ENCODE measurements around the gene ANKRD53.
A peak's percentile ranks its signal among the peaks of the same experiment; 100 is the strongest.

The ANKRD53 gene

DNA sequence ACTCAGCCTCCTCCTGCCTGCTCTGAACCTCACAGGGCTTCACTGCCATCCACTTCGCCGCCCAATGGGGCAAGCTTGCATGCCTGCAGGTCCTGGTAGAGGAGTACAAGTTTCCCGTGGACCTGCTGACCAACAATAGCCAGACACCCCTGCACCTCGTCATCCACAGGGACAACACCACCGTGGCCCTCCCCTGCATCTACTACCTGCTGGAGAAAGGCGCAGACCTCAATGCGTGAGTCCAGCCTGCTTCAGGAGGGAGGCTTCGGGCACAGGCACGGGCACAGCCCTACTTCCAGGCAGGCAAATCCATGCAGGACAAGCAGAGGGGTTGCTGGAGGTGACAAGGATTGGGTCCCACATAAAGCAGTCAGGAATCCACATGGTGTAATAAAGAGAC is 1.2 kb downstream of the ANKRD53 start:
- Histone ChIP-seq H2AFZ (ENCODE audit: low read depth, low read length) (no peak overlapping the region), H3K9ac (ENCODE audit: low read length) (no peak overlapping the region), H4K8ac (ENCODE audit: low read length) (no peak overlapping the region), H3K4me2 (ENCODE audit: low read length, poor library complexity, severe bottlenecking) (no peak overlapping the region), H3K4me1 (ENCODE audit: control insufficient read depth, insufficient read depth, low read depth, low read length) (peaks cover 12% of the 10 kb centered on the region), H3K36me3 (ENCODE audit: control insufficient read depth in 1 of 2, insufficient read depth in 2 of 2, low read depth in 1 of 2, low read length in 2 of 2) (peaks cover 5 to 20% of the 10 kb centered on the region in 2 experiments), H3K14ac (ENCODE audit: low read length in 2 of 2) (no peak overlapping the region), H3K9me3 (ENCODE audit: control insufficient read depth, low read length) (no peaks in the 10 kb centered on the region), H3K27ac (ENCODE audit: low read length, poor library complexity, severe bottlenecking) (no peak overlapping the region), H3K79me1 (replicated peaks; ENCODE audit: low read length, poor library complexity, severe bottlenecking) (no peaks in the 10 kb centered on the region), H3K4me3 (ENCODE audit: insufficient read depth in 1 of 2, low read depth in 1 of 2, low read length in 2 of 2) (no peak overlapping the region), H2BK5ac (ENCODE audit: low read depth, low read length, poor library complexity, severe bottlenecking) (no peak overlapping the region), H2BK15ac (ENCODE audit: low read depth, poor library complexity, severe bottlenecking) (no peak overlapping the region), H3K4ac (ENCODE audit: low read depth in 1 of 2, low read length in 2 of 2) (no peak overlapping the region), H3K23ac (ENCODE audit: low read length in 2 of 2) (peak overlapping the region in 1 of 2 experiments; percentile 34), H2AK5ac (ENCODE audit: low read length, severe bottlenecking) (no peak overlapping the region), H3K27me3 (ENCODE audit: control insufficient read depth in 1 of 2, insufficient read depth in 1 of 2, low read length in 2 of 2) (peaks cover 0 to 12% of the 10 kb centered on the region in 2 experiments), H3K18ac (ENCODE audit: low read depth in 1 of 2, low read length in 2 of 2) (no peak overlapping the region), H4K91ac (ENCODE audit: low read length) (no peak overlapping the region), H2BK12ac (ENCODE audit: low read length in 2 of 2) (peak overlapping the region in 1 of 2 experiments; percentile 25), H2BK120ac (ENCODE audit: low read depth, low read length) (no peak overlapping the region)
- no peak for DNase-seq
- WGBS, result 90% methylated on average over 9 of the region's 9 CpGs

DNA sequence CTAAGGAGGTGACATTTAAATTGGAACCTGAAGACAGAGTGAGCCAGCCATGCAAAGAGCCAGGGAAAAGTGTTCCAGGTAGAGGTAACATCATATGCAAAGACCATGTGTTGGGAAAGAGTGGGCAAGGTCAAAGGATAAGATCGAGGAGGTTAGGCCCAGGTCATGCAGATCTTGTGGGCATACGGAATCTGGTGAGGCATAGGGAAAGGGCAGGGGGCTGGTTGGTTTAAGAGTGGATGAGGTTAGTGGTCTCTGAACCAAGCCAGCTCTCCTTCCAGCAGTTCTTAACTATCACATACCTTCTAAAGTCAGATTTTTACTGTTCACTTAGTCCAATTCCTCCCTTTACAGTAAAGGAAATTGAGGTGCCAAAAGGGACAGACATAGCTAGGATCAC is 3.0 kb downstream of the ANKRD53 start:
- no peak overlapping the region for H4K8ac ChIP-seq (ENCODE audit: low read length)
- H3K9ac ChIP-seq (ENCODE audit: low read length), result no peak overlapping the region
- DNase-seq, result no peak
- no peaks in the 10 kb centered on the region for H3K9me3 ChIP-seq (ENCODE audit: control insufficient read depth, low read length)
- no peak overlapping the region for H3K23ac ChIP-seq (ENCODE audit: low read length in 2 of 2)
- no peaks in the 10 kb centered on the region for H3K27me3 ChIP-seq (ENCODE audit: control insufficient read depth in 1 of 2, insufficient read depth in 1 of 2, low read length in 2 of 2)
- H3K4me1 ChIP-seq (ENCODE audit: control insufficient read depth, insufficient read depth, low read depth, low read length), result peaks cover 16% of the 10 kb centered on the region
- no peak overlapping the region for H3K4me3 ChIP-seq (ENCODE audit: insufficient read depth in 1 of 2, low read depth in 1 of 2, low read length in 2 of 2)
- WGBS, result 84% methylated on average over 2 of the region's 2 CpGs
- no peak overlapping the region for H3K27ac ChIP-seq (ENCODE audit: low read length, poor library complexity, severe bottlenecking)
- H3K4me2 ChIP-seq (ENCODE audit: low read length, poor library complexity, severe bottlenecking), result no peak overlapping the region
- H3K4ac ChIP-seq (ENCODE audit: low read depth in 1 of 2, low read length in 2 of 2), result no peak overlapping the region
- no peak overlapping the region for H2BK15ac ChIP-seq (ENCODE audit: low read depth, poor library complexity, severe bottlenecking)
- H2BK120ac ChIP-seq (ENCODE audit: low read depth, low read length), result no peak overlapping the region
- H3K18ac ChIP-seq (ENCODE audit: low read depth in 1 of 2, low read length in 2 of 2), result no peak overlapping the region
- H4K91ac ChIP-seq (ENCODE audit: low read length), result no peak overlapping the region
- H2AK5ac ChIP-seq (ENCODE audit: low read length, severe bottlenecking), result no peak overlapping the region
- H3K79me1 ChIP-seq (replicated peaks; ENCODE audit: low read length, poor library complexity, severe bottlenecking), result peaks cover 2% of the 10 kb centered on the region
- no peak overlapping the region for H2BK12ac ChIP-seq (ENCODE audit: low read length in 2 of 2)
- H3K14ac ChIP-seq (ENCODE audit: low read length in 2 of 2), result no peak overlapping the region
- no peak overlapping the region for H2BK5ac ChIP-seq (ENCODE audit: low read depth, low read length, poor library complexity, severe bottlenecking)
- H2AFZ ChIP-seq (ENCODE audit: low read depth, low read length), result no peak overlapping the region
- peaks cover 16 to 36% of the 10 kb centered on the region in 2 experiments for H3K36me3 ChIP-seq (ENCODE audit: control insufficient read depth in 1 of 2, insufficient read depth in 2 of 2, low read depth in 1 of 2, low read length in 2 of 2)

DNA sequence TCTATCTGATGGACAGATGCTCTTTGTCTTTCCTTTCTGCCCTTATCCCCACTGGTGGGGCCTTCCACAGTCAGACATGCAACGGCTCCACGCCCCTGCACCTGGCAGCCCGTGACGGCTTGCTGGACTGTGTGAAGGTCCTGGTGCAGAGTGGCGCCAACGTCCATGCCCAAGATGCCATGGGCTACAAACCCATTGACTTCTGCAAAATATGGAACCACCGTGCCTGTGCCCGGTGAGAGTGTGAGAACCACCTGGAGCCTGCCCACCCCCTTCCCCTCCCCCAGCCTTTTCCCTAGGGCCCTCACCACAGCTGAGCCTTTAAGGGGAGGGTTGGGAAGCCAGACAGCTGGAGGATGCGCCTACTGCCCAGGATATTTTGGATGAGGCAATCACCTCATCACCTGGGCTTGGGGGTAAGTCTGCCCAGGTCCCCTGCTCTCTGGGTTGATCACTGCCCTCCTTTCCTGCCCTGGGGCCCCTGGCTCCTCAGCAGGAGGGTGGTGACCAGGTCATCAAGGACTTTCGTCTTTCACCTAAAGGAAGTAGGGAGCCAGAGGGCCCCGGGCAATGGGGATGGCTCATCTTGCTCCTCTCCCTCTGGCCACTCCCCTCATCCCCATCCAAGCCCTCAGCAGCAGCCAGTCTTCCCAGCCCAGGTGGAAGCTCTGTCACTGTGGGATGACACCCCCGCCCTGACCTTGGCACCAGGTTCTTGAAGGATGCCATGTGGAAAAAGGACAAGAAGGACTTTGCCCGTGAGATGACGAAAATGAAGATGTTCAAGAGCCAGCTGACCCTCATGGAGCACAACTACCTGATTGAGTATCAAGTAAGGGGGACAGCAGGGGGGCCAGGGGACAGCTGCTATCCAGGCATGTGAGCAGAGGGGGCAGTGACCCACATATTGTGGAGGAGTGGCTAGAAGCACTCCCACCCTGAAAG is 3.7 kb downstream of the ANKRD53 start:
- H4K91ac ChIP-seq (ENCODE audit: low read length), result no peak overlapping the region
- no peak overlapping the region for H2BK15ac ChIP-seq (ENCODE audit: low read depth, poor library complexity, severe bottlenecking)
- H3K14ac ChIP-seq (ENCODE audit: low read length in 2 of 2), result no peak overlapping the region
- H3K4ac ChIP-seq (ENCODE audit: low read depth in 1 of 2, low read length in 2 of 2), result no peak overlapping the region
- H2BK5ac ChIP-seq (ENCODE audit: low read depth, low read length, poor library complexity, severe bottlenecking), result no peak overlapping the region
- no peak overlapping the region for H2BK120ac ChIP-seq (ENCODE audit: low read depth, low read length)
- H3K79me1 ChIP-seq (replicated peaks; ENCODE audit: low read length, poor library complexity, severe bottlenecking), result peaks cover 5% of the 10 kb centered on the region
- no peak overlapping the region for H3K9ac ChIP-seq (ENCODE audit: low read length)
- H3K4me3 ChIP-seq (ENCODE audit: insufficient read depth in 1 of 2, low read depth in 1 of 2, low read length in 2 of 2), result no peak overlapping the region
- H3K9me3 ChIP-seq (ENCODE audit: control insufficient read depth, low read length), result no peaks in the 10 kb centered on the region
- H3K27ac ChIP-seq (ENCODE audit: low read length, poor library complexity, severe bottlenecking), result no peak overlapping the region
- no peak overlapping the region for H3K18ac ChIP-seq (ENCODE audit: low read depth in 1 of 2, low read length in 2 of 2)
- no peak overlapping the region for H2AFZ ChIP-seq (ENCODE audit: low read depth, low read length)
- DNase-seq, result no peak
- WGBS, result 88% methylated on average over 14 of the region's 14 CpGs
- peaks cover 16% of the 10 kb centered on the region for H3K4me1 ChIP-seq (ENCODE audit: control insufficient read depth, insufficient read depth, low read depth, low read length)
- no peak overlapping the region for H2AK5ac ChIP-seq (ENCODE audit: low read length, severe bottlenecking)
- H3K27me3 ChIP-seq (ENCODE audit: control insufficient read depth in 1 of 2, insufficient read depth in 1 of 2, low read length in 2 of 2), result no peaks in the 10 kb centered on the region
- no peak overlapping the region for H4K8ac ChIP-seq (ENCODE audit: low read length)
- H3K36me3 ChIP-seq (ENCODE audit: control insufficient read depth in 1 of 2, insufficient read depth in 2 of 2, low read depth in 1 of 2, low read length in 2 of 2), result peaks cover 23 to 42% of the 10 kb centered on the region in 2 experiments
- H3K4me2 ChIP-seq (ENCODE audit: low read length, poor library complexity, severe bottlenecking), result no peak overlapping the region
- no peak overlapping the region for H3K23ac ChIP-seq (ENCODE audit: low read length in 2 of 2)
- H2BK12ac ChIP-seq (ENCODE audit: low read length in 2 of 2), result no peak overlapping the region

DNA sequence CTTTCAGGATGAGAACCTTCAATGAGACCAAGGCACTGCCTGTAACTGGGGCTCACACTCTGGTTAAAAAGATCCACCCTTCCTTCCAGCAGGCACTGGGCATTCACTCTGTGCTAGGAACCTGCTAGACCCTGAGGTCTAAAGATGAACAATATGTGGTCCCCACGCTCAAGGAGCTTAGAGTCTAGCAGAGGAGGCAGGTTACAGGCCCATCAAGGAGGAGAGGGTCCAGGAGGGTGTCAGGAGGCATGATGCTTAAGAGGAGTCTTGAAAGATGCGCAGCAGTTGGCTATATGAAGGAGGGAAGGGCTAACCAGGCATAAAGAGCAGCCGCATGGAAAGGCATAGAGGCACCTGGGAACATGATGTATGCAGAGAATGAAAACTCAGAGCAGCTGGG is 4.5 kb downstream of the ANKRD53 start:
- H4K8ac ChIP-seq (ENCODE audit: low read length), result no peak overlapping the region
- H2AK5ac ChIP-seq (ENCODE audit: low read length, severe bottlenecking), result no peak overlapping the region
- H3K9me3 ChIP-seq (ENCODE audit: control insufficient read depth, low read length), result no peaks in the 10 kb centered on the region
- H3K4me1 ChIP-seq (ENCODE audit: control insufficient read depth, insufficient read depth, low read depth, low read length), result peaks cover 12% of the 10 kb centered on the region
- H3K79me1 ChIP-seq (replicated peaks; ENCODE audit: low read length, poor library complexity, severe bottlenecking), result peaks cover 5% of the 10 kb centered on the region
- H2BK12ac ChIP-seq (ENCODE audit: low read length in 2 of 2), result no peak overlapping the region
- H2BK120ac ChIP-seq (ENCODE audit: low read depth, low read length), result no peak overlapping the region
- no peaks in the 10 kb centered on the region for H3K27me3 ChIP-seq (ENCODE audit: control insufficient read depth in 1 of 2, insufficient read depth in 1 of 2, low read length in 2 of 2)
- H3K23ac ChIP-seq (ENCODE audit: low read length in 2 of 2), result no peak overlapping the region
- no peak overlapping the region for H2AFZ ChIP-seq (ENCODE audit: low read depth, low read length)
- H2BK5ac ChIP-seq (ENCODE audit: low read depth, low read length, poor library complexity, severe bottlenecking), result no peak overlapping the region
- no peak for DNase-seq
- H3K9ac ChIP-seq (ENCODE audit: low read length), result no peak overlapping the region
- 91% methylated on average over 3 of the region's 3 CpGs for WGBS
- no peak overlapping the region for H3K4me2 ChIP-seq (ENCODE audit: low read length, poor library complexity, severe bottlenecking)
- H4K91ac ChIP-seq (ENCODE audit: low read length), result no peak overlapping the region
- H3K4me3 ChIP-seq (ENCODE audit: insufficient read depth in 1 of 2, low read depth in 1 of 2, low read length in 2 of 2), result no peak overlapping the region
- peaks cover 31 to 46% of the 10 kb centered on the region in 2 experiments for H3K36me3 ChIP-seq (ENCODE audit: control insufficient read depth in 1 of 2, insufficient read depth in 2 of 2, low read depth in 1 of 2, low read length in 2 of 2)
- no peak overlapping the region for H3K27ac ChIP-seq (ENCODE audit: low read length, poor library complexity, severe bottlenecking)
- no peak overlapping the region for H2BK15ac ChIP-seq (ENCODE audit: low read depth, poor library complexity, severe bottlenecking)
- H3K4ac ChIP-seq (ENCODE audit: low read depth in 1 of 2, low read length in 2 of 2), result no peak overlapping the region
- no peak overlapping the region for H3K18ac ChIP-seq (ENCODE audit: low read depth in 1 of 2, low read length in 2 of 2)
- H3K14ac ChIP-seq (ENCODE audit: low read length in 2 of 2), result no peak overlapping the region

All from mesenchymal stem cell (in vitro differentiated cells and primary cell).